NCI-H2196 treated with DMSO at 0.1 percent for 48 hours (cell line): Measurements from ENCODE around the gene PTPN13.

Experiments used
- DNase-seq: peaks from one replicate; lab custom pipeline; 2025; ENCODE audit not compliant: unreplicated experiment; lab: John Stamatoyannopoulos, UW

Gene PTPN13

DNA sequence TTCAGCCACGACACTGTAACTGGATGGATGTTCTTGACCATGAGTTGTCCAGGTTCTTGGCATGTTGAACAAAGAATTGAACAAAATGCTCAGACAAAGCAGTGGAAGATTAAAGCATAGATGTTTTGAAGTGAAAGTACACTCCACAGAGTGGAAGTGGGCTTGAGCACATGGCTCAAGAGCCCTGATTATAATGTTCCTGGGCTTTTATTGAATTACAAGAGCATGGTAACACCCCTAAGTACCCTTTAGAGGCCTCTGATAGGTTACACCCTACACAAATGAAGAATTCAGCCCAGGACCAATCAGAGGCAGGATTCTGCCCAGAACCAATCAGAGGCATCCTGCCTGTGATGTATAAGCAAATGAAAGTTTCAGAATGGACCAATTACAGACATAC is 221.5 kb downstream of the PTPN13 start:
- DNase-seq = no peak

DNA sequence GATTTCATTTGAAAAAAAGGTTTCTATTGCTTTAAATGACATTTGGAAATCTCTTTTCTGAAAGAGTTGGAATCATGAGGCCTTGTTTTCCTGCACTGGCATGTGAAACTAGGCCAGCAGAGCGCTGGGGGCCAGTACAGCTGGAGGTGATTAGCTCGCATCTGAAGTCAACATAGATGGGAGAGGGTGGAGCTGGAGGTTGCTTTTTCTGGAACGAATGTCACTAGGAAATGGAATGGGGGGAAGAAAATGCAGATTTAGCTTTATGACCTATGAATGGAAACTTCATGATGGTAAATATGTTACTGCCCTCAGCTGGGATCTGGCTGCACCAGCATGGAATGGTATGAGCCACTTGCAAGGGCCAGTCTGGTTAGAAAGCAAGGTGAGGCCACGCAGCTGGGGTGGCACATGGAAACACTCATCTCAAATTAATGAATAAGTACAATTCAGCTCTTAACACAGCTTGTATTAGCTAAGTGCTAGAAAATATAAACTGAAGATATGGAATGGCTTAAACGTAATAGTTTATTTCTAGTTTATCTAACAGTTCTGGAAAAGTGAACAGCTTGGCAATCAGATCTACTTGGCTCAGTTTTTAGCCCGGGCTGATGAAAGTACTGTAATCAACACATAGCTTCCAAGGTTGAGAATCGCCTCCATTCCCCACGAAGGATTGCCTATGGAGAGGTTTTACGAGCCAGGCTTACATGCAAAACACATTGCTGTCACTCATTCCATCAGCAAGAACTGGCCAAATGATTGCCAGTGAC is 222.6 kb downstream of the PTPN13 start:
- DNase-seq = no peak

DNA sequence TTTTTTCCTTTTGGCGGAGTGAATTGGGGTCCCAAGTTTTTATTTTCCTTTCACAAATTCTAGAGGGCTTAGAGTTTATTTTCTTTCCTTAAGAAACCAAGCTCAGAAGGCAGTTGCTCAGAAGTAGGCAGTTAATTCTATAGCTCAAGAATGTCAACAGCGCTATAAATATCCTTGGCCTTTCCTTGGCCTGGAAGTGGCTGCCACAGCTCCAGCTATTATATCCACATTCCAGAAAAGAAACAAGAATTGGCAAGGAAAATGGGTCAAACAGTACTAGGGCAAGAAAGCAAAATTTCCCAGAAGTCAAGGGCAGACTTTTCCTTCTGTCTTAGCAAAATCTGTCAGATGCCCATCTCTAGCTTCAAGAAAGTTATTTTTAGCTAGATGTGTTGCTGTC is 224.1 kb downstream of the PTPN13 start:
- no peak for DNase-seq

DNA sequence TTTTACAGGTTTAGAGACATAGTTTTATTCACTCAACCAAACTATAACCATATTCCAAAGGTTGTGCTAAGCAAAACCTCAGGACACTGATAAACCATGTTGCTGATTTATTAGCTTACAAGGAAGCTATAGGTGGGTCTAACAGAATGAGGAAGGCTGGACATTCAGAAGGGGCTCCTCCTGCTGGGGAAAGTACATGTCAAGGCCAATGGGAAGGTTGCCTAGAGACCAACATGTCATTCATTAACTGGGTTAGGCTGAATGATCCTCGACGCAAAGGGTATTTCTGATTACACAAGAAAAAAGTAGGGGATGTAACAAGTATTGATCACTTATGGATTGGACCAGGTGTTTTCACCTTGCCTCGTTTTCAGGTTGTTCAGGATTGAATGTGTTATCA is 224.7 kb downstream of the PTPN13 start:
- DNase-seq = no peak

DNA sequence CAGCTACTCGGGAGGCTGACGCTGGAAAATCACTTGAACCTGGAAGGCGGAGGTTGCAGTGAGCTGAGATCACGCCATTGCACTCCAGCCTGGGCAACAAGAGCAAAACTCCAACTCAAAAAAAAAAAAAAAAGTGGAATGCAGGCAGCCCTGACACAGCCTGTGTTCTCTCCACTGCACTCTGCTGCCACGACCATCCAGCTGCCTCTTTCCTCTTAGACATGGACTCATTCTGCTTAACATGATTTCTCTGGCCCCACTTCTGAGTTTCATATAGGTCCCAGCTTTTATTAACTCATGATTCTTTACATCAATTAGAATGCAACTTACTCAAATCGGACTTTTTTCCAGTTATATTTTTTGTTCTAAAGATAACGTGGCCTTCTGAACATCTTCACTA is 225.4 kb downstream of the PTPN13 start:
- DNase-seq = no peak

DNA sequence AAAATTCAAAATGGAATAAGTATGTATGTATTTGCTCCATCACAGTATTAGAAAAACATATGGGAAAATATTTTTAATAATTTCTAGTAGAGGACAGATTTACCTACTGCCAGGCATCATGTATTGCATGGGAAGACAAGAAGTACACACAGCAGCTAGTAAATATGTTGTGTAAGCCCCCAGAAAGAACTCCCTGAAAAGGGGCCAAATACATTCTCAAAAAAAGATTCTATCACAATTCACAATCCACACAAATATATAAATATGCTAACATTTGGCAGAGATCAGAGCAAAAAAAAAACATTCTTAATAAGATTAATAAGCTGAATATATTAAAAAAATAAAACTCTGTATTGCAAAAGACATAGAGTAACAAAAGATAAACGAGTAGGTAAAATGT is 227.0 kb downstream of the PTPN13 start:
- no peak for DNase-seq

DNA sequence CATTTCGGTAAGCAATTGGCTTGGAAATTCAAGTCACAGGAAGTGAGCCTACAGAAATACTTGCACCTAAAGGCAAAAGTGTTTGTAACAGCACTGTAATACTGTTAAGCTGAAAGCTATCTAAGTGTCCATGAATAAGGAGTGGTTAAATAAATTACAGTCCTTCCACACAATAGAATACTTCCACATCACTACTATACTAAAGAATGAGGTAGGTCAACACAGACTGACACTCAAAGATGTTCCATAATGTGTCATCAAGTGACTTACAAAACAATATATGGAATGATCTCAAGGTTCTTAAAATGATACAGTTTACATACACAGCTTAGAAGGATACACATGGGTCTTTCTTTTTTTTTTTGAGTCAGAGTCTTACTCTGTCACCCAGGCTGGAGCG is 228.0 kb downstream of the PTPN13 start:
- DNase-seq = no peak

DNA sequence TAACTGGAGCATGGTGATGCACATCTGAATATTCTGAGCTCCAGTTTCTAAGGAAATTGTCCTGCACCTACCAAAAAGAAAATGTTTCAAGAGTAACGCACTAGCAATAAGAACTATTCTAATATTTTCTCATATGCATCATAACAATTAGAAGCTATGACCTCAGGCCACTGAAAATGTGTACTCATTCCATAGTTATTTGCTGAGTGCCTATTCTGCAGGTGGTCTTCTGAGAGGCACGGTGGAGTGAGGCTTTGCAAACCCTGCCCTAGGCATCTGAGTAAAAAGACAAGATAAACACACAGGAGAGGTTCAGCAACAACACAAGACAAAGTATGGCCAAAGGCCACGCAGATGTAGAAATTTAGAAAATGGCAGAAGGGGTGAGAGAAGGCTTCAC is 231.4 kb downstream of the PTPN13 start:
- DNase-seq = no peak

DNA sequence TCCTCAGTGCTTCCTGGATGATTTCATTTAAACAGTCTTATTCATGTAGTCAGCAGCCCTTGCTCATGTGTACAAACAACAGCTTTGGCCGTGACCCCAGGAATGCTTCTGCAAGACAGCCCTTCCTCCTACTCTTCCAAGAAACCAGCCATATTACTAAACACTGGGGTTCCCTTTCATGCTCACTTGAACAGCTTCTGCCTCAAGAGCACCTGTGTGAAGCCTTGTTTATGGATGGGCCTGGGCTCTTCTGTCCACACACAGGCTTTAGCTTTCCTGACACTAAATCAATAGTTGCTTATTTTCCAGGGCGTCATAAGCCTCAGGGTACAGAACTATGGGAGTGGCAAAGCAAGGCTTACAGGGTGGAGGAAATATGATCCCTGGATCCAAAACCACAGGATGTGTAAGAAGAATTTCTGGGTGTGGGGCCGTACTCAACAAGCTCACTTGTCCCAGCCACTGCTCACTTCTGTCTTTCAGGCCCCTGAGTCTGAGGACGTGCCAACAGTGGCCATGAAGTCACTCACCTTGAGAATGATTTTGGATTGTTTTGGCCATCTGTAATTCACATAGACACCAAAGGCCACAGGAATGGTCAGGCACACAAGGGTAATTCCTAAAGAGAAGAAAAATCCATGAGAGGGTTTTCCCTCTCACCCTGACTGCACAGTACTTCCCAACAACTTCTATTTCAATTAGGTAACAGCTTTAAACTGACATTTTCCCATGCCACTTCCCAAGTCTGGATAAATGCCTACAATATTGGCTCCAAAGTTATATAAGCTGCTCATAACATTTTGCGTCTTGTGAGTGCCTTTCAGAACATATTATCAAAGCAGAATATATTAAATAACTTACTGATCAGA is 237.4 kb downstream of the PTPN13 start:
- DNase-seq = no peak

DNA sequence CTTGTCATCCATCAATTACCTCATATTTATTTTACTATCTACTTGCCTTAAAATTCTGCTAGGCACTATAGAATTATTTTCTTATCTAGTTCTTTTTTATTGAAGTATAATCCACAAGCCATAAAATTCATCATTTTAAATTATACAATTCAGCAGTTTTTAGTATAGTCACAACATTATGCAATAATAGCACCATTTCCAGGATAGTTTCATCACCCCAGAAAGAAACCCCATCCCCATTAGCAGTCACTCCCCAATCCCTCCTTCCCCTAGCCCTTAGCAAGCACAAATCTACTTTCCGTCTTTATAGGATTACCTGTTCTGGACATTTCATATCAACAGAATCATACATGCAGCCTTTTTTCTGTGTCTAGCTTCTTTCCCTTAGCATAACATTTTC is 239.5 kb downstream of the PTPN13 start:
- DNase-seq = no peak

DNA sequence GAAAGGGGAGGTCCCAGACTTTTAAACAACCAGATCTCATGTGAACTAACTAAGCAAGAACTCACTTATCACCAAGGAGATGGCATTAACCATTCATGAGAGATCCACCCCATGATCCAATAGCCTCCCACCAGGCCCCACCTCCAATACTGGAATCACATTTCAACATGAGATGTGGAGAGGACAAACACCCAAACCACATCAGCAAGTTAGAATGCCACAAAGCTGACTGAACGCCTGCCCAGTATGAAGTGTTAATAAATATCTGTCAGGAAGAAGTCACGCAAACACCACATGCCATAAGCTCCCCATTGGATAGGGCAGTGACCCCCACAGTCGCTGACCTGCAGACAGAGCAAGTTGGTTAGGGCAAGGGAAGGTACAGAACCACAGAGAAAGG is 240.8 kb downstream of the PTPN13 start:
- no peak for DNase-seq

DNA sequence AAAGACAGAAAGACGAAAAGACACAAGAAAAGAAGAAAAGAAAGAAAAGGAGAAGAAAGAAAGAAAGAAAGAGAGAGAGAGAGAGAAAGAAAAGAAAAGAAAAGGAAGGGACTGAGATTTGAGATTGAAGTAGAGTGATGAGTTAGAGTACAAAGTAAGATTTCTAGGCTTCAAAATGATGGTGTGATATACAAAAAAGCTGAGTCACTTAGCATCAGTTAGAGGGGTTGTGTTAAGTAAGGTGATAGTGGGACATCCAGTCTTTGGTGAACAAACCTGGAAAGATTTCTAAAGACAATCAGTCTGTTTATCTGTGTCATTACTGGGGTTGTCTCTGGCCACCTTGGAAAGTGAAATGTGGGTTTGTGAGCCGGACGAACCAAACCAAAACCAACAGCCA is 241.6 kb downstream of the PTPN13 start:
- DNase-seq = no peak

DNA sequence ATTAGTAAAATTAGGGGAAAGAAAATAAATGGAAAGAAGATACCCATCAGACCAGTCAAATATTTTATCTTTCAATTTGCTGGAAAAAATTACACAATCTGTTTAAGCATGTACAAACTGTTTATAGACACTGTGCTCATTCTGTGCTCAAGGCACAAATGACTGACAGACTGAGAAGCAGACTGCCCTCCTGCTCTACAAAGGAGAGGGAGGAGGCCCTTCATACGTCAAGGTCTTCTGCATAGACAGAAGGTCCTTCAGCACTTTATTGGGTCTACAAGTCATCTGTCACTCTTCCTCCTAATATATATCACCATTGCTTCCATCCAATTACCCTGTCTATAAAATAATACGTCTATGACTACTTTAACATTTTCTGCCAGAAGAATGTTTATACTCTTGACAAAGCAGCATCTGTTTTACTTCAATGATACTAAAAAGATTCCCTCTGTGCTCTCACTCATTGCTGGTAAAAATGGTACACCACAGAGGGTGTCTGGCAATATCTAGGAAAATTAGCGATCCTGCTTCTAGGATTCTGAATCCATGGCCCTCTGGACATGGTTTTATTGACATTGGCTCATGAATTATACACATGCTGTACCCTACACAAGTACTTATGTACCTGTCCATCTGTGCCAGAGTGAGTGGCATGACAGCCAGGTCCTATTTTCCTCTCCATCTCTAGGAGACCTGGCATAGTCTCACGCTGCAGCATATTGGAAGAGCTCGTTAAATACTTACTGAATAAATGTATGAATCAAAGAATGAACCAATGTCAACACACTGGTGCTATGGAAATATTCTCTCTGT is 243.8 kb downstream of the PTPN13 start:
- DNase-seq = no peak

DNA sequence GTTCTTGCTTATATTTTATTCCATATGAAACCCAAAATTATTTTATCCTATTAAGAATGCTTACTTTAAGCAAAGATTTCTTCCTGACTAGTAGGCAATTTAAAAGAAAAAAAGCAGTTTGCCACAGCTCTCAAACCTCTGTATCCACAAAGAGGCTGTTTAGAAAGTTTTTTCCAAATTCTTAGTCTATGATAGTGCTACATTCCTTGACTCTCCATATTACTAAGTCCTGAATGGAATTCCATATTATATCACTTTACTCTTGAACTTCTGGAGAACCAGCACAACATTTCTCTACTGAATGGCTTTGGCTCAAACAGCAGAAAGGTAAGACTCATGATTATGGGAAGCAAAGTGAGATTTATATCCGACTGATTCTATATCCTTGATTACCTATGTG is 246.7 kb downstream of the PTPN13 start:
- no peak for DNase-seq

DNA sequence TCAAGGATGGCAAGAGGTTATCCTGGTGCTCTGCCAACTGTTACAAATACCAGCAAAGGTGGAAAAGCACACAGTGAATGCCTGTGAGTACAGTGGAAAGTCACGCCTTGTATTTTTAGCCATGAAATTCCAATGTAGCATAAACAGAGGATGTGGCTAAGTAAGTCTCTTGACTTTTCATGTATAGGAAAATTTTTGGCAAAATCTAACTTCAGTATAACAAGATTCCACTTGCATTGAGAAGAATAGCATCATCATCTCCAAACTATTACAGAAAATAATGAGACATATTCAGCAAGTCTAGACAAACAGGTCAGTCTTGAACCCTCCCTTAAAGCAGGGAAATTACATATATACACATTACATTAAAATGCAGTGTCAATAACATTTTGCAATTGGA is 247.2 kb downstream of the PTPN13 start:
- DNase-seq = no peak

DNA sequence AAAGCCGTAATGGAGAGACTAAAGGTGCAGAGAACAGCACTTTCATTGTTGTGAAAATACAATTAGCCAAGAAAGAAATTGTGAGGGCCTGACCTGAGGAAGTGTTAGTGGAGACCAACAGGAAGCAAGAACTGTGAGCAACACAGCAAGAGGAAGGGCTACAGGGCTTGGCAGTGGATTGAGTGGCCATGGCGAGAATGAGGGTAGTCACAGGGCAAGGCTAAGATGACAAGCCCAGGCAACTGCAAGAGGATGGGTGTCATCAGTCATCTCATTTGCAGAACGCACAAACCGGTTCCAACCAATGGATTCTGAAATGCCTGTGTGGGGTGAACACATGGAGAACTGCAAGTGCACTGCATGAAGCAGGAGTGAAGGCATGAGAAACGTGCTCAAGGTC is 251.5 kb downstream of the PTPN13 start:
- no peak for DNase-seq

DNA sequence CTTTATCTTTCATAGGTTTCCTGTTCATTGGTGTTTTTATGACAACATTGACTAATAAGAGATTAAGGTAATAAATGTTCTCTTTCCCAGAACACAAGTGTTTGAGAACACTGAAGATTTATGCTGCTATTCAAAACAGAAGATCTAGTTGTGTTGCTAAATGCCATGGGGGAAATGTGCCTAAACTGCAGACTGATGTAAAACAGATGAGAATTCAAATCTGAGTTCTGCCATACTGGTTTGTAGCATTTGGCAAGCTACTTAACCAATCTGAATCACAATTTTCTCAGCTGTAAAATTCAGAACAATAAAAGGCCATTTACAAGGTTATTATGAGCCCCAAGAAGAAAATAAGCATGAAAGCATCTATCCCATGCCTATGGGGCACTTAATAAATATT is 252.8 kb downstream of the PTPN13 start:
- no peak for DNase-seq

DNA sequence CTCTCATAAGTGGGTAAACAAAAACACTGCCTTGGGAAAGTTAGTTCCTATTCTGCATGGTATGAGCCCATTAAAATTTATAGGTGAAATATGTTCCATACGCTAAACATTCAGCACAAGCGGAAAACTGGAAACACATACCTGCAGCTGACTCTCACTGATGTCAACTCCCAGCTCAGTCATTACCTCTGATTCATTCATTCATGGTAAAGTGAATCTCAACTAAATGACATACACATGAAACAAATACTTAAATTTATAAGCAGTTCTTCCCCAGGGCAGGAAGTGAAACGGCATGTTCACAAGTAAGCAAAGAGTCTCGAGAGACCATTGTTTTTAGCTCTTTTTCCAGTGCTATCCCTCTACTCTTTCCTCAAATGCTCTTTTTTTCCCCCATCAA is 253.5 kb downstream of the PTPN13 start:
- DNase-seq = no peak

DNA sequence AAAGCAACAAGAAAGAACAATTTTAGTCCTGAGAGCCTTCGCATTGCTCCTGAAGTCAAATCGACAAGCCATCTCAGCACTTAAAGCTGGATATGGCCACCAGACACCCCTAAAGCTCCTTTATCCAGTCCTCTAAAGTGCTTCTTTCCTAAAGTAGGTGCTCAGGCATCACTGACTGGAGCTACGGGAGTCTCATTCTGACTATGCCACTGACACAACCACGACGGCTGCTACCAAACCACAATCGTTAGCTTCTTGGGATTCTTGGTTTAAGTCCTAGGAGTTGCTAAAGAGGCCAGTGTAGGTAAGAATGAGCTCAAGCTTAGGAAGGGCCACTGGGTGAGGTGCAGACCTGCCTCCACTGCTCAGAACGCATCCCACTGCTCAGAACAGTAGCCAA is 254.0 kb downstream of the PTPN13 start:
- no peak for DNase-seq

DNA sequence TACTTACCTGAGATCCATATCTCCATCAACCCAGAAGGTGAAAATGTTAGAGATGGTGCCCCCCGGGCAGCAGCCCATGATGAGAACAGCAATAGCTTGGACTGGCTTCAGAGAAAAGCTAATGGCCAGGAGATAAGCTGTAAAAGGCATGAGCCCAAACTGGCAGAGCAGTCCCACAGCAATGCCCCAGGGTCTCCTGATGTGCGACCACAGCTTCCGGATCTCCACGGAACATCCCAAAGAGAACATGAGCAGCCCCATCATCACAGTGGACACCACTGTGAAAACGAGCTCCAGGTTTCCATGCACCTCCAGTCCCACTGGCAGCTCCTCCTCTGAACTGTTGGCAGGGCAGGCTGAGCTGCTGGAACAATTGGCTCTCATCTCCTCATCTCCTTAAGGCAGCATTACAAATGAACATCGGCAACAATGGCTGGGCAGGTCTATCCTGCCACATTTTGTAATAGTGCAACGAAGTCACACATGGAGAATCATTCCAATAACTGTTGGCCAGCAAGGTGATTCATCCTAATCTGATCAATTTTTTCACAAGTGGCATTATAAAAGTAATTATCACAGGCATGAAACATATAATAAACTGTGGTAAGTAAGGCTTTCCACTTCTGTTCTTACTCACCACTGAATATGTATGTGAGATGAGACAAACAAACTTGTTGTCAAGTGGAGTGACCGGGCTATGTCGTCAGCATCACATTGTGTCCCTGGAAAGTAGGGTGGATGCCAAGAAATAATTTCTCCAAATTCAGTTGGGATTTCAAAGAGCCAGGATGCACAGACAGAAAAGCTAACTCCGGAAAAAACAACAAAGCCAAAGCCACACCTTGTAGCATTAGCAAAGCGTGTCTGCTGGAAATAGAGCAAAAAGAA is 254.9 kb downstream of the PTPN13 start, which contains the start of gene SLC10A6:
TSS of gene SLC10A6 (minus strand) at position 653 of the 888 bp plus-strand sequence. CDS start at position 384, 269 bp downstream.
- no peak for DNase-seq

DNA sequence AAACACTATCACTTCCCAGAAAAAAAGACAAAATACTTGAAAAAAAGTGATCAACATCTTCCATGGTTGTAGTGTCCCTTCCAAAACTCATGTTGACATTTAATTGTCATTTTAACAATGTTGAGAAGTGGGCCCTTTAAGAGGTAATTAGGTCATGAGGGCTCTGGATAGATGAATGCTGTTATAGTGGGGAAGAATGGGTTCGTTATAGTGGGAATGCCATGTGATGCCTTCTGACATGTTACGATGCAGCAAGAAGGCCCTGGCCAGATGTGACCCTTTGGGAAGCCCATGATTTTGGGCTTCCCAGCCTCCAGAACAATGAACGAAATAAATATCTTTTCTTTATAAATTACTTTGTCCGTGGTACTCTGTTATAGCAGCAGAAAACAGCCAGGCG is 259.1 kb downstream of the PTPN13 start:
- DNase-seq = no peak
